BE2C (cell line): Measurements from ENCODE around the gene SLC35F3.

Source experiments
- DNase-seq: peaks from one replicate; pipeline ENCODE4 v3.0.0-alpha.2; 2020
- H3K27me3 ChIP-seq: fragments of 250-450 bp; sonication (Bioruptor Pico); 2 replicates; pipeline ENCODE4 v1.5.1; 2020; ENCODE audit warnings: mild to moderate bottlenecking
- H3K36me3 ChIP-seq: fragments of 250-450 bp; sonication (Bioruptor Pico); 2 replicates; pipeline ENCODE4 v1.5.1; 2020; ENCODE audit warnings: mild to moderate bottlenecking
- H3K4me1 ChIP-seq: fragments of 250-450 bp; sonication (Bioruptor Pico); 2 replicates; pipeline ENCODE4 v1.5.1; 2020
- H3K4me3 ChIP-seq: 2 replicates; pipeline ENCODE4 v1.5.1; 2011; ENCODE audit warnings: low read depth, low read length
- H3K9me3 ChIP-seq: fragments of 250-450 bp; sonication (Bioruptor Pico); 2 replicates; pipeline ENCODE4 v1.5.1; 2020
- CTCF ChIP-seq: IDR thresholded peaks from 2 replicates; pipeline ENCODE4 v1.5.1; 2012; ENCODE audit warnings: mild to moderate bottlenecking, low read depth, low read length

Gene SLC35F3

DNA sequence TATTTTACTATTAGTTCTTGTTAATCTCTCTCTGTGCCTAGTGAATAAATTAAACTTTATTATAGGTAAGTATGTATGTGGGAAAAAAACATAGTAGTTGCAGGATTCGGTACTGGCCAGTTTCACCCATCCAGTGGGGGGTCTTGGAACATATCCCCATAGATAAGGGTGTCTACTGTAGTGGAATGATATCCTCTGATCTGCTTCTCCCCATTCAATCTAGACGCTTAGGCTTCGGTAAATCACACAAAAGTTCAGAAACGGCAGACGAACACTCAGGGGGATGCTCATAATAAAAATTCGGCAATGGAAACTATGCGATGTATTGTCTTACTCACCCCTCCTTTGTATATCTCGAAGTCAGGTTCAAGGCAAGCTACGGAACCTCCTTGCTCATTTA lies 235.9 kb downstream of the SLC35F3 start:
- H3K9me3 ChIP-seq = no peaks in the 10 kb centered on the region
- no peaks in the 10 kb centered on the region for H3K4me1 ChIP-seq
- no peaks in the 10 kb centered on the region for H3K36me3 ChIP-seq
- no peak overlapping the region for H3K4me3 ChIP-seq
- peaks cover 15% of the 10 kb centered on the region for H3K27me3 ChIP-seq
- TF ChIP-seq CTCF = no peak
- DNase-seq = no peak

- DNase-seq = no peak
Measured at GRCh38 chr1:234141006-234141405, 236.5 kb downstream of the SLC35F3 start.

GRCh38 chr1:234143681-234144080 lies 239.2 kb downstream of the SLC35F3 start:
- TF ChIP-seq CTCF = no peak
- no peaks in the 10 kb centered on the region for H3K4me1 ChIP-seq
- H3K4me3 ChIP-seq = no peak overlapping the region
- no peaks in the 10 kb centered on the region for H3K36me3 ChIP-seq
- no peak for DNase-seq
- H3K9me3 ChIP-seq = no peaks in the 10 kb centered on the region
- peaks cover 24% of the 10 kb centered on the region for H3K27me3 ChIP-seq

More at GRCh38 chr1:234141006-234141405, 236.5 kb downstream of the SLC35F3 start:
- H3K27me3 ChIP-seq = peaks cover 18% of the 10 kb centered on the region
- H3K4me1 ChIP-seq = no peaks in the 10 kb centered on the region
- no peaks in the 10 kb centered on the region for H3K36me3 ChIP-seq
- no peak overlapping the region for H3K4me3 ChIP-seq
- no peak for TF ChIP-seq CTCF
- H3K9me3 ChIP-seq = no peaks in the 10 kb centered on the region

DNA sequence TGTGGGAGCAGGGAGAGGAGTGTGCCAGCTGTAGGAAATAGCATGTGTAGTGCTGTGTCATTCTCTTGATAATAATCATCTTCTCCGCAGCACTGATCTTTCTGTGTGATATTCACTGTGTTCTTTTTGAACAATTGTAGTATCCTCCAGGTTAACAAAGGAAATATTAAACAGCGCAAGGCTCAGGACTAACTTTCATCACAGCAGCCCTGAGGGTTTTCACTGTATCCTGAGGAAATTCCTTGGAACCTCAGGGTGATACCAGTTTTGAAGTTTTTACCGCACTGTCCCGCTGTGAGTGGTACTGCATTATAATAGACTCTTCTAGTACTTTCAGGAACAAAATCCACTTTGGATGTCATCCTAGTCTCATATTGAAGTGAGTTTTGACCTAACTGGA lies 240.4 kb downstream of the SLC35F3 start:
- H3K4me3 ChIP-seq = no peak overlapping the region
- DNase-seq = no peak
- H3K4me1 ChIP-seq = no peaks in the 10 kb centered on the region
- peaks cover 24% of the 10 kb centered on the region for H3K27me3 ChIP-seq
- TF ChIP-seq CTCF = no peak
- no peaks in the 10 kb centered on the region for H3K36me3 ChIP-seq
- H3K9me3 ChIP-seq = no peaks in the 10 kb centered on the region

GRCh38 chr1:234148350-234148749 lies 243.9 kb downstream of the SLC35F3 start:
- Histone ChIP-seq H3K4me1 (no peaks in the 10 kb centered on the region), H3K4me3 (no peak overlapping the region), H3K27me3 (peaks cover 18% of the 10 kb centered on the region), H3K9me3 (no peaks in the 10 kb centered on the region), H3K36me3 (no peaks in the 10 kb centered on the region)
- DNase-seq = no peak
- no peak for TF ChIP-seq CTCF

- DNase-seq = no peak
- no peak for TF ChIP-seq CTCF
- Histone ChIP-seq H3K36me3 (no peaks in the 10 kb centered on the region), H3K4me3 (no peak overlapping the region), H3K4me1 (no peaks in the 10 kb centered on the region), H3K9me3 (no peaks in the 10 kb centered on the region), H3K27me3 (peaks cover 18% of the 10 kb centered on the region)
Measured at GRCh38 chr1:234148816-234149215, 244.3 kb downstream of the SLC35F3 start.
